Activated CD8-positive, alpha-beta T cell treated with anti-CD3 and anti-CD28 coated beads, Interleukin-2, amount 10 ng/mL, durations not matched to agents 7 days and 5 days (primary cell): ENCODE data around the gene NOX3. TPM values are rescaled to one million over a fixed set of nuclear protein-coding genes. Genes with fewer than 3 reads are reported as not detected.

Experiments
- ATAC-seq: fragments of 150-1000 bp; cut with Tn5 transposase; one replicate; pipeline ENCODE4 v1.10.0; 2021; ENCODE audit warnings: moderate library complexity
- CTCF ChIA-PET: fragments of 350-600 bp; sonication (Branson Sonifier 250); formaldehyde crosslinking; loops from one replicate; lab custom pipeline; 2021; ENCODE audit warnings: antibody characterized with exemption; lab: Charles Lee
- POLR2A ChIA-PET: fragments of 350-600 bp; sonication (Branson Sonifier 250); formaldehyde crosslinking; loops from one replicate; lab custom pipeline; 2021; ENCODE audit warnings: antibody characterized with exemption; lab: Charles Lee
- DNase-seq: peaks from one replicate; pipeline ENCODE4 v3.0.0-alpha.2; 2020
- H3K27ac Mint-ChIP-seq: one replicate; pipeline ENCODE4 v1.8.0; 2021; ENCODE audit warnings: mild to moderate bottlenecking, mixed read lengths
- H3K27me3 Mint-ChIP-seq: one replicate; pipeline ENCODE4 v1.8.0; 2021; ENCODE audit warnings: low read depth, mixed read lengths
- H3K36me3 Mint-ChIP-seq: one replicate; pipeline ENCODE4 v1.8.0; 2021; ENCODE audit warnings: low read depth, mixed read lengths
- H3K4me1 Mint-ChIP-seq: one replicate; pipeline ENCODE4 v1.8.0; 2021; ENCODE audit warnings: low read depth, mixed read lengths
- H3K4me3 Mint-ChIP-seq: one replicate; pipeline ENCODE4 v1.8.0; 2021; ENCODE audit warnings: mild to moderate bottlenecking, mixed read lengths
- H3K9me3 Mint-ChIP-seq: one replicate; pipeline ENCODE4 v1.8.0; 2022; ENCODE audit warnings: mixed read lengths; ENCODE audit not compliant: insufficient read depth
- total RNA-seq, 2 experiments: library from RNA; stranded (reverse); gene quantifications; one replicate each; pipeline ENCODE4 v1.2.3, GENCODE V29; 2021

The NOX3 gene
- total RNA-seq, 2 experiments from 2014 or later, result not detected

- no peaks in the 10 kb centered on the region for H3K9me3 Mint-ChIP-seq
- H3K4me1 Mint-ChIP-seq, result no peaks in the 10 kb centered on the region
- DNase-seq, result no peak
- no peak for ATAC-seq
- no peaks in the 10 kb centered on the region for H3K27me3 Mint-ChIP-seq
- no peak overlapping the region for H3K27ac Mint-ChIP-seq
- ChIA-PET CTCF (no interaction called here), POLR2A (no interaction called here)
- H3K36me3 Mint-ChIP-seq, result no peaks in the 10 kb centered on the region
- no peak overlapping the region for H3K4me3 Mint-ChIP-seq
These were observed 48.8 kb downstream of the NOX3 start for GRCh38 chr6:155406801-155407200.

- POLR2A ChIA-PET, result no interaction called here
- CTCF ChIA-PET, result no interaction called here
These were observed 50.7 kb downstream of the NOX3 start for GRCh38 chr6:155404937-155405336.

GRCh38 chr6:155402656-155403304, 52.9 kb downstream of the NOX3 start:
- H3K4me3 Mint-ChIP-seq, result no peak overlapping the region
- H3K27ac Mint-ChIP-seq, result no peak overlapping the region
- H3K9me3 Mint-ChIP-seq, result no peaks in the 10 kb centered on the region
- H3K27me3 Mint-ChIP-seq, result no peaks in the 10 kb centered on the region
- CTCF ChIA-PET, result interaction anchor here (1.1 kb wide), 1 partner anchor 15 kb away, joined by 3 read pairs; no protein-coding TSS in a partner anchor
- no peaks in the 10 kb centered on the region for H3K4me1 Mint-ChIP-seq
- no peak for ATAC-seq
- DNase-seq, result no peak
- POLR2A ChIA-PET, result no interaction called here
- no peaks in the 10 kb centered on the region for H3K36me3 Mint-ChIP-seq

More at GRCh38 chr6:155404937-155405336, 50.7 kb downstream of the NOX3 start:
- H3K4me1 Mint-ChIP-seq, result no peaks in the 10 kb centered on the region
- H3K36me3 Mint-ChIP-seq, result no peaks in the 10 kb centered on the region
- no peaks in the 10 kb centered on the region for H3K9me3 Mint-ChIP-seq
- DNase-seq, result no peak
- ATAC-seq, result no peak
- no peak overlapping the region for H3K4me3 Mint-ChIP-seq
- H3K27me3 Mint-ChIP-seq, result no peaks in the 10 kb centered on the region
- H3K27ac Mint-ChIP-seq, result no peak overlapping the region

- ChIA-PET CTCF (interaction anchor here (1.2 kb wide), 1 partner anchor 9 kb away, joined by 4 read pairs; no protein-coding TSS in a partner anchor), POLR2A (interaction anchor here (1.0 kb wide), 1 partner anchor 17 kb away, joined by 4 read pairs; no protein-coding TSS in a partner anchor)
- no peak for ATAC-seq
- Mint-ChIP-seq H3K9me3 (no peaks in the 10 kb centered on the region), H3K27ac (no peak overlapping the region), H3K27me3 (no peaks in the 10 kb centered on the region), H3K4me1 (no peaks in the 10 kb centered on the region), H3K4me3 (no peak overlapping the region), H3K36me3 (no peaks in the 10 kb centered on the region)
- no peak for DNase-seq
These were observed 55.0 kb downstream of the NOX3 start for GRCh38 chr6:155400654-155400965.

- Mint-ChIP-seq H3K27ac (no peak overlapping the region), H3K4me1 (no peaks in the 10 kb centered on the region), H3K27me3 (no peaks in the 10 kb centered on the region), H3K9me3 (no peaks in the 10 kb centered on the region), H3K36me3 (no peaks in the 10 kb centered on the region), H3K4me3 (no peak overlapping the region)
- DNase-seq (no peak), ATAC-seq (no peak)
- POLR2A ChIA-PET, result no interaction called here
- CTCF ChIA-PET, result interaction anchor here (1.2 kb wide), 1 partner anchor 10 kb away, joined by 4 read pairs; no protein-coding TSS in a partner anchor
These were observed 55.6 kb downstream of the NOX3 start for GRCh38 chr6:155399745-155400653.

DNA sequence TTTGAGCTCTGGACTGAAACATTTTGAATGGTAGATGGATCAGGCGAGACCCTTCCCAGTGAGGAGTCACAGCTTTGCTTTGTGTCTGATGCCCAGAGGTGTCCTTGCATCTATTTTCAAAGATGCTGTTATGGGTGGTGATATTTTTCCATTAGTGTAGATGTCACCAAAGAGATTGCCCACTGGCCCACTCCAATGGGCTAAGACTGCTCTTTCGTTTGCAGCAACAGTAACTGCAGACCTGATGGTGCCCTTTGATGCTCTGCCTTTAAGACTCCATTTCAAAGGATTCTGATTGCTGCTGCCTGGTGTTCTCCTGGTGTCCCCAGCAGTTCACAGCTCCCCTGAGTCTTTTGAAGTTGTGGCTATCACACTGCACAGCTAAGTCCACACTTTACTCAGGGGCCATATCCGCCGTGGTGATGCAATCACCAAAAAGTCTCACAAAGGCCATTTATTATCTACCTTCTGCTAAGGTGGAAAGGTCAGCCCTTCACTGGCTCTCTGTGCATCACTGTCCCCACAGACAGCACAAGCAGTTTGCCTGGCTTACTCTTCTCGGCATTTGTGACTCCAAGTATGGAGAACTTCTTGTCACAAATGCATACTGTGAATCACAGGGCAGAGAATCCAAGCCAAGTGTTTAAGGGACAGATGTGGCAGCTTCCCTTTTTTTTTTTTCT, 56.4 kb downstream of the NOX3 start:
- DNase-seq (no peak), ATAC-seq (no peak)
- no peak overlapping the region for H3K27ac Mint-ChIP-seq
- H3K4me1 Mint-ChIP-seq, result no peaks in the 10 kb centered on the region
- no peaks in the 10 kb centered on the region for H3K9me3 Mint-ChIP-seq
- CTCF ChIA-PET, result no interaction called here
- POLR2A ChIA-PET, result no interaction called here
- no peaks in the 10 kb centered on the region for H3K27me3 Mint-ChIP-seq
- H3K36me3 Mint-ChIP-seq, result no peaks in the 10 kb centered on the region
- H3K4me3 Mint-ChIP-seq, result no peak overlapping the region

- POLR2A ChIA-PET, result no interaction called here
- Mint-ChIP-seq H3K4me3 (no peak overlapping the region), H3K27me3 (no peaks in the 10 kb centered on the region), H3K27ac (no peak overlapping the region), H3K9me3 (no peaks in the 10 kb centered on the region), H3K4me1 (no peaks in the 10 kb centered on the region), H3K36me3 (no peaks in the 10 kb centered on the region)
- DNase-seq (no peak), ATAC-seq (no peak)
- CTCF ChIA-PET, result no interaction called here
These were observed 57.0 kb downstream of the NOX3 start for GRCh38 chr6:155398701-155399061.

DNA sequence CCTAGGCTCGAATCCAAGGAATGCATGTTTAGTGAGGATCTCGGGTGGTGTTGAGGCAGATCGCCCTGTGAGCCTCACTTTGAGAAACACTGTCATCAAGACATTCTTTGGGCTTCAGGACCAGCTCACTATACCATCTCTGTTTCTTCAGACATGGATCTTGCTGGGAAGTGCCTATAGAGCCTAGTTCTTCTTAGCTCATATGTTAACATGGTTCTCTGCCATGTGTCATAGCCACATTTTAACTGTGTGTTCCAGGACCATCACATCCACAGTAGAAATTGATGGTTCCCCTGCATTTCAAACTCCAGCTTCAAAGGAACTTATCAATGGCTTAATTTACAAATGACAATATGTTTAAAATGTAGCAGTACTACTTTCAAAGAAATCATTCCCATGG, 57.4 kb downstream of the NOX3 start:
- CTCF ChIA-PET, result no interaction called here
- no peaks in the 10 kb centered on the region for H3K9me3 Mint-ChIP-seq
- POLR2A ChIA-PET, result no interaction called here
- H3K36me3 Mint-ChIP-seq, result no peaks in the 10 kb centered on the region
- ATAC-seq, result no peak
- H3K27ac Mint-ChIP-seq, result no peak overlapping the region
- H3K4me3 Mint-ChIP-seq, result no peak overlapping the region
- no peaks in the 10 kb centered on the region for H3K4me1 Mint-ChIP-seq
- DNase-seq, result no peak
- H3K27me3 Mint-ChIP-seq, result no peaks in the 10 kb centered on the region

DNA sequence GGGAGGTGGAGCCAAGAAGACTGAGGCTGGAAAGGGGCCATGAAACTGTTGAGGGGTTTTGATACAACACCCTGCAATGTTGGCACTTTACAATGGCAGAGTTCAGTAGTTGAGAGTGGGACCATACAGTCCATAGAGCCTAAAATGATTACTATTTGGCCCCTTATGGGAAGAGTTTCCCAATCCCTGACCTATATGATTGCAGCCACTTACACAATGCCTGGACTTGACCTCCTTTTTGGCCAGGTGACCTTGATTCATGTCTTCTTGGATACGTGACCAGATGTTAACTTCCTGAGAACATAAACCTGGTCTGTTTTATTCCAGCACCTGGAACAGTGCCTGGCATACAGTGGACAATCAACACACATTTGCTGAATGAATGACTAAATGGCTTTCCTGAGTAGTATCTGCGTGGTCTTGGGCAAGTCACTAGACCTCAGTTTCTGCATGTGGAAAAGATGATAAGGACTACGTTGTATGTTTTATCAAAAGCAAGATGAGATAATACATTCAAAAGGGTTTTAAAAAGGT, 58.4 kb downstream of the NOX3 start:
- H3K4me3 Mint-ChIP-seq, result no peak overlapping the region
- H3K27me3 Mint-ChIP-seq, result no peaks in the 10 kb centered on the region
- DNase-seq (no peak), ATAC-seq (no peak)
- CTCF ChIA-PET, result no interaction called here
- H3K27ac Mint-ChIP-seq, result no peak overlapping the region
- no peaks in the 10 kb centered on the region for H3K36me3 Mint-ChIP-seq
- H3K4me1 Mint-ChIP-seq, result no peaks in the 10 kb centered on the region
- no peaks in the 10 kb centered on the region for H3K9me3 Mint-ChIP-seq
- POLR2A ChIA-PET, result no interaction called here

GRCh38 chr6:155396605-155397004, 59.0 kb downstream of the NOX3 start:
- no peaks in the 10 kb centered on the region for H3K9me3 Mint-ChIP-seq
- no peak overlapping the region for H3K4me3 Mint-ChIP-seq
- ATAC-seq (no peak), DNase-seq (no peak)
- ChIA-PET POLR2A (no interaction called here), CTCF (no interaction called here)
- H3K36me3 Mint-ChIP-seq, result no peaks in the 10 kb centered on the region
- H3K4me1 Mint-ChIP-seq, result no peaks in the 10 kb centered on the region
- H3K27me3 Mint-ChIP-seq, result no peaks in the 10 kb centered on the region
- no peak overlapping the region for H3K27ac Mint-ChIP-seq

DNA sequence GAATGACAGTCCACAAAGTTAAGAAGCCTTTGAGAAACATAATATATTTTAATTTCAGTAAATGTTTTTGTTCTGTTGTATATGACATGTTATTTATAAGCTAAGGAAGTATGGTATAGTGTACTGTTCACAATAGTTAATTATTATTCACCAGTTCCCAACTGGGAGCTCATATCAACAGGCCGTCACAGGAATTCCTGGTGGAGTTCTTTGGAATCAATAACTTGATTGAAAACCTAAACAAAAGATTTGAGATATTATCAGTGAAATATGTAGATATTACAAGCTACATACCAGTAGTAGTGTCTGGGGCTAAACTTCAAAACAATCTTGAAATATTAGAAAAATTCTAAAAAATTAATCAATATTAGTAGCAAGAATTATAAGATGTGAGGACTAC, 60.3 kb downstream of the NOX3 start:
- no peak for ATAC-seq
- Mint-ChIP-seq H3K36me3 (no peaks in the 10 kb centered on the region), H3K9me3 (no peaks in the 10 kb centered on the region), H3K4me1 (no peaks in the 10 kb centered on the region), H3K27me3 (no peaks in the 10 kb centered on the region), H3K27ac (no peak overlapping the region), H3K4me3 (no peak overlapping the region)
- ChIA-PET POLR2A (no interaction called here), CTCF (interaction anchor here (0.5 kb wide), 1 partner anchor 20 kb away, joined by 3 read pairs; no protein-coding TSS in a partner anchor)
- no peak for DNase-seq

GRCh38 chr6:155389130-155389529, 66.5 kb downstream of the NOX3 start:
- Mint-ChIP-seq H3K4me3 (no peak overlapping the region), H3K9me3 (no peaks in the 10 kb centered on the region), H3K27me3 (no peaks in the 10 kb centered on the region), H3K36me3 (no peaks in the 10 kb centered on the region), H3K27ac (no peak overlapping the region), H3K4me1 (peaks cover 7% of the 10 kb centered on the region)
- ATAC-seq (no peak), DNase-seq (no peak)
- CTCF ChIA-PET, result no interaction called here
- POLR2A ChIA-PET, result no interaction called here
